GM23248 (cell line): Measurements from ENCODE around the gene TPBGL. TPM values are rescaled to one million over a fixed set of nuclear protein-coding genes. Genes with fewer than 3 reads are reported as not detected.
A peak's percentile ranks its signal among the peaks of the same experiment; 100 is the strongest.

Experiments used
- DNase-seq: peaks from one replicate; pipeline ENCODE4 v3.0.0-alpha.2; 2015
- H2AFZ ChIP-seq: fragments of 200-600 bp; sonication (generic); 2 replicates; pipeline ENCODE4 v1.6.1; 2016; ENCODE audit warnings: antibody characterized with exemption
- H3F3A ChIP-seq: fragments of 200-600 bp; sonication (generic); 2 replicates; pipeline ENCODE4 v1.6.1; 2016; ENCODE audit warnings: mild to moderate bottlenecking, antibody characterized with exemption, mixed run types; ENCODE audit not compliant: insufficient read depth
- H3K27ac ChIP-seq: fragments of 200-600 bp; sonication (generic); 2 replicates; pipeline ENCODE4 v1.5.1; 2016; ENCODE audit warnings: mild to moderate bottlenecking
- H3K27me3 ChIP-seq: fragments of 200-600 bp; sonication (generic); replicated peaks from 2 replicates; pipeline ENCODE4 v1.6.1; 2016; ENCODE audit warnings: mild to moderate bottlenecking; ENCODE audit not compliant: insufficient read depth
- H3K36me3 ChIP-seq: fragments of 200-600 bp; sonication (generic); 2 replicates; pipeline ENCODE4 v1.6.1; 2016; ENCODE audit warnings: low read depth, mild to moderate bottlenecking
- H3K4me1 ChIP-seq: fragments of 200-600 bp; sonication (generic); 2 replicates; pipeline ENCODE4 v1.6.1; 2016; ENCODE audit warnings: mild to moderate bottlenecking; ENCODE audit not compliant: insufficient read depth
- H3K4me2 ChIP-seq: fragments of 200-600 bp; sonication (generic); one replicate; pipeline ENCODE4 v1.6.1; 2016; ENCODE audit warnings: mild to moderate bottlenecking; ENCODE audit not compliant: unreplicated experiment
- H3K4me3 ChIP-seq: fragments of 200-600 bp; sonication (generic); 2 replicates; pipeline ENCODE4 v1.5.1; 2016; ENCODE audit warnings: mild to moderate bottlenecking
- H3K79me2 ChIP-seq: fragments of 200-600 bp; sonication (generic); 2 replicates; pipeline ENCODE4 v1.6.1; 2016; ENCODE audit warnings: mild to moderate bottlenecking; ENCODE audit not compliant: insufficient read depth
- H3K9ac ChIP-seq: fragments of 200-600 bp; sonication (generic); 2 replicates; pipeline ENCODE4 v1.6.1; 2016; ENCODE audit warnings: mild to moderate bottlenecking
- H3K9me2 ChIP-seq: fragments of 200-600 bp; sonication (generic); 2 replicates; pipeline ENCODE4 v1.6.1; 2016; ENCODE audit warnings: mixed run types, mild to moderate bottlenecking, moderate library complexity; ENCODE audit not compliant: insufficient read depth
- H3K9me3 ChIP-seq: fragments of 200-600 bp; sonication (generic); one replicate; pipeline ENCODE4 v1.6.1; 2017; ENCODE audit warnings: low read depth
- H4K20me1 ChIP-seq: fragments of 200-600 bp; sonication (generic); 2 replicates; pipeline ENCODE4 v1.6.0; 2016; ENCODE audit not compliant: insufficient read depth
- EZH2 ChIP-seq: fragments of 200-600 bp; sonication (generic); IDR thresholded peaks from 2 replicates; pipeline ENCODE4 v1.6.1; 2018; ENCODE audit warnings: antibody characterized with exemption, mild to moderate bottlenecking; ENCODE audit not compliant: insufficient read depth, poor library complexity, severe bottlenecking
- EZH2phosphoT487 ChIP-seq: fragments of 200-600 bp; sonication (generic); IDR thresholded peaks from 2 replicates; pipeline ENCODE4 v1.6.1; 2018; ENCODE audit warnings: antibody characterized with exemption, moderate library complexity, mild to moderate bottlenecking, low read depth; ENCODE audit not compliant: insufficient read depth
- WGBS, 2 experiments: methylation state at CpG; one replicate each; pipeline ENCODE4 v1.1.6; 2015 to 2017; ENCODE audit warnings: low lambda C conversion rate in 2 of 2, low coverage in 1 of 2; ENCODE audit errors: missing lambda C conversion rate in 2 of 2; 5-methylcytosine and 5-hydroxymethylcytosine counted together
- in situ Hi-C: fragments of 300-500 bp; cut with MboI; formaldehyde crosslinking; loops from 2 replicates; pipeline ENCODE4 v1.15.0; 2020
- polyA plus RNA-seq: library from polyadenylated mRNA; unstranded; fragments of >200 nt; fragmentation: Nextera tagmentation; extraction: Ambion mirVana; gene quantifications from 2 replicates; pipeline ENCODE4 v1.2.1, GENCODE V29; 2016
- total RNA-seq: library from RNA; depleted of rRNA; stranded (reverse); fragments of >200 nt; shearing (Covaris generic); gene quantifications from 2 replicates; pipeline ENCODE4 v1.2.3, GENCODE V29; 2014

The TPBGL gene
- total and polyA plus RNA-seq, 2 experiments from 2014 or later: not detected

- no peak overlapping the region for H3K4me2 ChIP-seq
- H3K27ac ChIP-seq: no peak overlapping the region
- H3K4me1 ChIP-seq: no peaks in the 10 kb centered on the region
- no peaks in the 10 kb centered on the region for H3F3A ChIP-seq
- H3K4me3 ChIP-seq: no peak overlapping the region
- H2AFZ ChIP-seq: no peak overlapping the region
- no peaks in the 10 kb centered on the region for H3K9me2 ChIP-seq
- no peak for TF ChIP-seq EZH2phosphoT487
- TF ChIP-seq EZH2: no peak
- in situ Hi-C loops: no loop called here
- no peaks in the 10 kb centered on the region for H3K36me3 ChIP-seq
- no peaks in the 10 kb centered on the region for H3K9me3 ChIP-seq
- H3K79me2 ChIP-seq: no peaks in the 10 kb centered on the region
- DNase-seq: no peak
- WGBS, 2 experiments: 28 to 39% methylated on average over 4 of the region's 4 CpGs
- peaks cover 8% of the 10 kb centered on the region for H3K27me3 ChIP-seq
- H3K9ac ChIP-seq: no peak overlapping the region
- H4K20me1 ChIP-seq: no peaks in the 10 kb centered on the region
Measured at GRCh38 chr11:75225794-75226193, 14.8 kb upstream of the TPBGL start.

- Histone ChIP-seq H3F3A (no peaks in the 10 kb centered on the region), H3K9me3 (no peaks in the 10 kb centered on the region), H3K79me2 (no peaks in the 10 kb centered on the region), H3K27ac (no peak overlapping the region), H3K27me3 (peaks cover 8% of the 10 kb centered on the region), H3K9me2 (no peaks in the 10 kb centered on the region), H2AFZ (no peak overlapping the region), H3K4me2 (no peak overlapping the region), H3K9ac (no peak overlapping the region), H3K4me3 (no peak overlapping the region), H3K4me1 (no peaks in the 10 kb centered on the region), H3K36me3 (no peaks in the 10 kb centered on the region), H4K20me1 (no peaks in the 10 kb centered on the region)
- DNase-seq: no peak
- in situ Hi-C loops: no loop called here
- no peak for TF ChIP-seq EZH2phosphoT487
- TF ChIP-seq EZH2: no peak
- 45 to 56% methylated on average over 2 of the region's 2 CpGs for WGBS, 2 experiments
Measured at GRCh38 chr11:75229466-75229865, 11.1 kb upstream of the TPBGL start.

- H2AFZ ChIP-seq: no peak overlapping the region
- no peaks in the 10 kb centered on the region for H3K9me3 ChIP-seq
- no peaks in the 10 kb centered on the region for H3F3A ChIP-seq
- no peaks in the 10 kb centered on the region for H3K9me2 ChIP-seq
- no peak for DNase-seq
- no peaks in the 10 kb centered on the region for H4K20me1 ChIP-seq
- in situ Hi-C loops: no loop called here
- TF ChIP-seq EZH2phosphoT487 (no peak), EZH2 (no peak)
- H3K27ac ChIP-seq: no peak overlapping the region
- no peak overlapping the region for H3K4me3 ChIP-seq
- H3K27me3 ChIP-seq: peaks cover 8% of the 10 kb centered on the region
- H3K79me2 ChIP-seq: no peaks in the 10 kb centered on the region
- H3K4me2 ChIP-seq: no peak overlapping the region
- H3K9ac ChIP-seq: no peak overlapping the region
- H3K4me1 ChIP-seq: no peaks in the 10 kb centered on the region
- no peaks in the 10 kb centered on the region for H3K36me3 ChIP-seq
- 30 to 36% methylated on average over 2 of the region's 2 CpGs for WGBS, 2 experiments
Measured at GRCh38 chr11:75230621-75231020, 10.0 kb upstream of the TPBGL start.

GRCh38 chr11:75233754-75234172 lies 6.8 kb upstream of the TPBGL start:
- Histone ChIP-seq H3K9ac (no peak overlapping the region), H3K9me2 (no peaks in the 10 kb centered on the region), H4K20me1 (no peaks in the 10 kb centered on the region), H2AFZ (no peak overlapping the region), H3K79me2 (no peaks in the 10 kb centered on the region), H3K4me2 (no peak overlapping the region), H3F3A (no peaks in the 10 kb centered on the region), H3K27me3 (peaks cover 9% of the 10 kb centered on the region; the same call in 1 of the 2 replicates), H3K27ac (no peak overlapping the region), H3K9me3 (no peaks in the 10 kb centered on the region), H3K4me1 (no peaks in the 10 kb centered on the region), H3K36me3 (no peaks in the 10 kb centered on the region), H3K4me3 (no peak overlapping the region)
- peak; percentile 64 for DNase-seq
- 48 to 53% methylated on average over 3 of the region's 3 CpGs for WGBS, 2 experiments
- TF ChIP-seq EZH2: no peak
- no peak for TF ChIP-seq EZH2phosphoT487
- in situ Hi-C loops: no loop called here

GRCh38 chr11:75236062-75236461 lies 4.5 kb upstream of the TPBGL start:
- Histone ChIP-seq H3K27ac (no peak overlapping the region), H3F3A (no peaks in the 10 kb centered on the region), H2AFZ (no peak overlapping the region), H3K27me3 (peaks cover 13% of the 10 kb centered on the region), H3K79me2 (no peaks in the 10 kb centered on the region), H3K4me2 (no peak overlapping the region), H3K9me2 (no peaks in the 10 kb centered on the region), H4K20me1 (no peaks in the 10 kb centered on the region), H3K9ac (no peak overlapping the region), H3K4me3 (no peak overlapping the region), H3K4me1 (no peaks in the 10 kb centered on the region), H3K36me3 (no peaks in the 10 kb centered on the region), H3K9me3 (no peaks in the 10 kb centered on the region)
- no peak for TF ChIP-seq EZH2
- no peak for TF ChIP-seq EZH2phosphoT487
- in situ Hi-C loops: no loop called here
- 29 to 37% methylated on average over 8 of the region's 8 CpGs for WGBS, 2 experiments
- no peak for DNase-seq
